Neural crest cell (in vitro differentiated cells): ENCODE data around the gene MATN4. TPM values are rescaled to one million over a fixed set of nuclear protein-coding genes. Genes with fewer than 3 reads are reported as not detected.
"Not testable (repeated sequence)": the region's sequence is repeated elsewhere in the genome, so short reads cannot be mapped to it uniquely, and the experiment has no call there.

Experiments
- DNase-seq: peaks from one replicate; pipeline ENCODE4 v3.0.0; 2021; ENCODE audit warnings: low read depth, mixed read lengths, low spot score
- H3K27ac Mint-ChIP-seq: one replicate; pipeline ENCODE4 v1.8.0; 2021; ENCODE audit warnings: mild to moderate bottlenecking, mixed read lengths; ENCODE audit not compliant: unreplicated experiment
- H3K27me3 Mint-ChIP-seq: 2 replicates; pipeline ENCODE4 v1.8.0; 2021; ENCODE audit warnings: low read depth, mild to moderate bottlenecking, mixed read lengths
- H3K36me3 Mint-ChIP-seq: 2 replicates; pipeline ENCODE4 v1.8.0; 2021; ENCODE audit warnings: low read depth, mild to moderate bottlenecking, mixed read lengths
- H3K4me1 Mint-ChIP-seq: 2 replicates; pipeline ENCODE4 v1.8.0; 2021; ENCODE audit warnings: mixed read lengths
- H3K4me3 Mint-ChIP-seq: one replicate; pipeline ENCODE4 v1.8.0; 2021; ENCODE audit warnings: mild to moderate bottlenecking, mixed read lengths
- H3K9me3 Mint-ChIP-seq: 2 replicates; pipeline ENCODE4 v1.8.0; 2021; ENCODE audit warnings: mixed read lengths
- CTCF ChIP-seq: fragments of 200-600 bp; sonication (generic); conservative IDR thresholded peaks from 2 replicates; pipeline ENCODE4 v1.5.0; 2021; ENCODE audit warnings: antibody characterized with exemption, mild to moderate bottlenecking
- long read RNA-seq: library from polyadenylated mRNA; unstranded; transcript quantifications from one replicate; pipeline ENCODE4 v2.0.0, GENCODE V29; 2020
- total RNA-seq: library from RNA; stranded (reverse); gene quantifications from 2 replicates; pipeline ENCODE4 v1.2.1, GENCODE V29; 2021

The MATN4 gene
- total RNA-seq: 0.18 TPM in 1 of 2 replicates, not detected in the other
- long read RNA-seq: 0 reads

GRCh38 chr20:45308117-45308778 is at the start of gene MATN4:
TSS of gene MATN4 (minus strand) at chr20:45308299. CDS start at chr20:45305582, 2,717 bp downstream.
- Mint-ChIP-seq H3K27ac (no peak within 1 kb of the TSS), H3K4me1 (no peaks in the 10 kb centered on the region), H3K4me3 (no peak within 1 kb of the TSS), H3K27me3 (peaks cover 49% of the 10 kb centered on the region), H3K9me3 (no peaks in the 10 kb centered on the region), H3K36me3 (no peaks in the 10 kb centered on the region)
- no peak for DNase-seq
- no peak for TF ChIP-seq CTCF

- no peak for DNase-seq
- TF ChIP-seq CTCF: no peak
- no peak overlapping the region for H3K27ac Mint-ChIP-seq
- H3K4me1 Mint-ChIP-seq: no peaks in the 10 kb centered on the region
- H3K36me3 Mint-ChIP-seq: no peaks in the 10 kb centered on the region
- peaks cover 2% of the 10 kb centered on the region for H3K27me3 Mint-ChIP-seq
- H3K4me3 Mint-ChIP-seq: no peak overlapping the region
- H3K9me3 Mint-ChIP-seq: no peaks in the 10 kb centered on the region
Observed at GRCh38 chr20:45355209-45356084, 47.3 kb upstream of the MATN4 start.

GRCh38 chr20:45354423-45355208 is 46.5 kb upstream of the MATN4 start:
- TF ChIP-seq CTCF: no peak
- no peak for DNase-seq
- Mint-ChIP-seq H3K4me1 (no peaks in the 10 kb centered on the region), H3K9me3 (no peaks in the 10 kb centered on the region), H3K27ac (no peak overlapping the region), H3K27me3 (peaks cover 2% of the 10 kb centered on the region), H3K36me3 (no peaks in the 10 kb centered on the region), H3K4me3 (no peak overlapping the region)

- H3K9me3 Mint-ChIP-seq: no peaks in the 10 kb centered on the region
- H3K27ac Mint-ChIP-seq: no peak overlapping the region
- H3K27me3 Mint-ChIP-seq: peaks cover 2% of the 10 kb centered on the region
- no peaks in the 10 kb centered on the region for H3K36me3 Mint-ChIP-seq
- H3K4me3 Mint-ChIP-seq: no peak overlapping the region
- TF ChIP-seq CTCF: no peak
- no peak for DNase-seq
- no peaks in the 10 kb centered on the region for H3K4me1 Mint-ChIP-seq
Observed at GRCh38 chr20:45353746-45354145, 45.6 kb upstream of the MATN4 start.

- no peaks in the 10 kb centered on the region for H3K9me3 Mint-ChIP-seq
- peaks cover under 1% of the 10 kb centered on the region for H3K4me1 Mint-ChIP-seq
- no peak overlapping the region for H3K27ac Mint-ChIP-seq
- H3K27me3 Mint-ChIP-seq: peaks cover 3% of the 10 kb centered on the region
- H3K4me3 Mint-ChIP-seq: no peak overlapping the region
- no peaks in the 10 kb centered on the region for H3K36me3 Mint-ChIP-seq
- no peak for DNase-seq
- no peak for TF ChIP-seq CTCF
Observed at GRCh38 chr20:45352729-45353128, 44.6 kb upstream of the MATN4 start.

- not testable (repeated sequence) for H3K9me3 Mint-ChIP-seq, H3K36me3 Mint-ChIP-seq, H3K27ac Mint-ChIP-seq, H3K4me3 Mint-ChIP-seq, DNase-seq
- Mint-ChIP-seq H3K27me3 (peaks cover 11% of the 10 kb centered on the region), H3K4me1 (peaks cover 15% of the 10 kb centered on the region)
Observed at GRCh38 chr20:45350795-45351194, 42.7 kb upstream of the MATN4 start.
